Vagina (tissue), 2 donors: ENCODE measurements around the gene MACROD2.

Experiments used
- POLR2AphosphoS5 ChIP-seq, 2 donors: sonication (generic); formaldehyde crosslinking; IDR thresholded peaks; one replicate each; pipeline ENCODE4 v1.9.0; 2017; ENCODE audit warnings: antibody characterized with exemption in 2 of 2, mild to moderate bottlenecking in 2 of 2, low read depth in 1 of 2; ENCODE audit not compliant: insufficient read depth in 1 of 2
- TF ChIP-seq, protein P1 (sequence below), 3 experiments: fragments of 450-650 bp in 2 of 3; fragments of 200-600 bp in 1 of 3; sonication (generic) in 1 of 3; IDR thresholded peaks; one replicate each; pipeline ENCODE4 v1.5.1; 2017 to 2019; ENCODE audit warnings: antibody characterized with exemption in 3 of 3, mild to moderate bottlenecking in 2 of 3, moderate library complexity in 2 of 3

DNA sequence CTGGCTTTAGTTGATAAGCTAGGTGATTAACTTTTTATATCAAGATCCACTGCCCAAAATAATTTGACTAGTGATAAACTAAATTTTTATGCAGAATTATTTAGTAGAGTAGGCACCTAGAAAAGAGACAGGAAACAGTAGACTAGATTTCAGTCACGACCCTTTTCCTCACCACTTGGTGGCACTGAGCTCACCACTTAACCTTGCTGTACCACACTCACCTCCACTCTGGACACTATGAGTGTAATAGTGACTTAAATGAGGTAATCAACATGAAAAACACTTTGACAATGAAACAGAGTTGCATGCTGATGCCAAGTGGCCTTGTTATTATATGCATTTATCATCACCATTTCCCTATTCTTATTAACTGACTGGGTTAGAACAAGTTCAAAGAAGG, 1847.6 kb downstream of the MACROD2 start:
- TF ChIP-seq, protein P1, sequence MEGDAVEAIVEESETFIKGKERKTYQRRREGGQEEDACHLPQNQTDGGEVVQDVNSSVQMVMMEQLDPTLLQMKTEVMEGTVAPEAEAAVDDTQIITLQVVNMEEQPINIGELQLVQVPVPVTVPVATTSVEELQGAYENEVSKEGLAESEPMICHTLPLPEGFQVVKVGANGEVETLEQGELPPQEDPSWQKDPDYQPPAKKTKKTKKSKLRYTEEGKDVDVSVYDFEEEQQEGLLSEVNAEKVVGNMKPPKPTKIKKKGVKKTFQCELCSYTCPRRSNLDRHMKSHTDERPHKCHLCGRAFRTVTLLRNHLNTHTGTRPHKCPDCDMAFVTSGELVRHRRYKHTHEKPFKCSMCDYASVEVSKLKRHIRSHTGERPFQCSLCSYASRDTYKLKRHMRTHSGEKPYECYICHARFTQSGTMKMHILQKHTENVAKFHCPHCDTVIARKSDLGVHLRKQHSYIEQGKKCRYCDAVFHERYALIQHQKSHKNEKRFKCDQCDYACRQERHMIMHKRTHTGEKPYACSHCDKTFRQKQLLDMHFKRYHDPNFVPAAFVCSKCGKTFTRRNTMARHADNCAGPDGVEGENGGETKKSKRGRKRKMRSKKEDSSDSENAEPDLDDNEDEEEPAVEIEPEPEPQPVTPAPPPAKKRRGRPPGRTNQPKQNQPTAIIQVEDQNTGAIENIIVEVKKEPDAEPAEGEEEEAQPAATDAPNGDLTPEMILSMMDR (IDR thresholded peaks at IDR 0.05), result no peak
- TF ChIP-seq POLR2AphosphoS5 (IDR thresholded peaks at IDR 0.05; ENCODE audit: insufficient read depth in 1 of 2, low read depth in 1 of 2), result no peak
